Measurements from ENCODE around the gene OR2Y1. TPM values are rescaled to one million over a fixed set of nuclear protein-coding genes. Genes with fewer than 3 reads are reported as not detected.

OR2Y1 gene
- total and polyA plus RNA-seq, 8 donors = not detected

DNA sequence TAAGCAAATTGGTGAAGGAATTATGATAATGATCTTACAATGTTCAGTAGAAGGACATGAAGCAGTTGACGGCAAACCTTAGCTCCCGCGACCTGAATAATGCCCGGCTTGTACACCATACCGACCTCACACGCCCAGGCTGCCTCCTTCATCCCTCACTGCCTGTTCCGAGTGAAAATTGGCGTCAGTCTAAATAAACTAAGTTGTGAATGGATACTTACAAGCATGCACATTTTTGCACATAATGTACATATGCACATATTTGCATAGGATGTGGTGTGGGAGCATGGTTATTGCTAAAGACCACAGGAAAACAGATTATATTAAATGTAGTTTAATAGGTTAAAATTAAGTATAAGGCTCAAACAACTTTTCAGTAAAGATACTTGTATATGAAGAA lies 14.9 kb downstream of the OR2Y1 start:
- Histone ChIP-seq H3K9me3 (no peaks in the 10 kb centered on the region), H3K36me3 (no peaks in the 10 kb centered on the region), H3K27me3 (no peaks in the 10 kb centered on the region), H3K4me3 (no peak overlapping the region), H3K4me1 (no peaks in the 10 kb centered on the region), H3K27ac (no peak overlapping the region)
- no peak for TF ChIP-seq EP300 (IDR thresholded peaks at IDR 0.05)
- no peak for TF ChIP-seq POLR2A (IDR thresholded peaks at IDR 0.05)
- TF ChIP-seq, protein P1, sequence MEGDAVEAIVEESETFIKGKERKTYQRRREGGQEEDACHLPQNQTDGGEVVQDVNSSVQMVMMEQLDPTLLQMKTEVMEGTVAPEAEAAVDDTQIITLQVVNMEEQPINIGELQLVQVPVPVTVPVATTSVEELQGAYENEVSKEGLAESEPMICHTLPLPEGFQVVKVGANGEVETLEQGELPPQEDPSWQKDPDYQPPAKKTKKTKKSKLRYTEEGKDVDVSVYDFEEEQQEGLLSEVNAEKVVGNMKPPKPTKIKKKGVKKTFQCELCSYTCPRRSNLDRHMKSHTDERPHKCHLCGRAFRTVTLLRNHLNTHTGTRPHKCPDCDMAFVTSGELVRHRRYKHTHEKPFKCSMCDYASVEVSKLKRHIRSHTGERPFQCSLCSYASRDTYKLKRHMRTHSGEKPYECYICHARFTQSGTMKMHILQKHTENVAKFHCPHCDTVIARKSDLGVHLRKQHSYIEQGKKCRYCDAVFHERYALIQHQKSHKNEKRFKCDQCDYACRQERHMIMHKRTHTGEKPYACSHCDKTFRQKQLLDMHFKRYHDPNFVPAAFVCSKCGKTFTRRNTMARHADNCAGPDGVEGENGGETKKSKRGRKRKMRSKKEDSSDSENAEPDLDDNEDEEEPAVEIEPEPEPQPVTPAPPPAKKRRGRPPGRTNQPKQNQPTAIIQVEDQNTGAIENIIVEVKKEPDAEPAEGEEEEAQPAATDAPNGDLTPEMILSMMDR (IDR thresholded peaks at IDR 0.05) = no peak
- no peak for TF ChIP-seq POLR2AphosphoS5 (IDR thresholded peaks at IDR 0.05)
- intact Hi-C loops (cut with DNase I; ENCODE audit: low total_unique reads) = no loop called here
- no peak for DNase-seq
- WGBS, 5 donors = 81 to 87% (median 86%) methylated on average over 8 of the region's 8 CpGs

DNA sequence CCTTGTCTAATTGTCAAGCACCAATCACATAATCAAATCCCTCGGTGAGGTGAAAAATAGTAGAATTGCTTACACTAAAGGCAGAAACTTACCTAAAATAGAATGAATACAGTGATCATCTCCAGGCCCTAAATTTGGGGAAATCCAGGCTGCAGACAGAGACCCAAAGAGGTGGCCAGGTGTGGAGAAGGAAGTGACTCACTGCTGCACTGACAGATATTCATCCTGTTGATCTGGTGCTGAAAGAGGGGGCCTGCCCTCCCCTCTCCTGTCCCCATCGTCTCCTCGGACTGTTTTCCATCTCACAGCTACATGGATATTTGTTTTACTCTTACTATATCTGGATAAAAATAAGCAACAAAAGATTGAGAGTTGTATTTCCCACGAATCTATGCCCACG lies 15.9 kb downstream of the OR2Y1 start:
- WGBS, 5 donors = 54 to 68% (median 62%) methylated on average over 5 of the region's 5 CpGs
- no peaks in the 10 kb centered on the region for H3K27me3 ChIP-seq

DNA sequence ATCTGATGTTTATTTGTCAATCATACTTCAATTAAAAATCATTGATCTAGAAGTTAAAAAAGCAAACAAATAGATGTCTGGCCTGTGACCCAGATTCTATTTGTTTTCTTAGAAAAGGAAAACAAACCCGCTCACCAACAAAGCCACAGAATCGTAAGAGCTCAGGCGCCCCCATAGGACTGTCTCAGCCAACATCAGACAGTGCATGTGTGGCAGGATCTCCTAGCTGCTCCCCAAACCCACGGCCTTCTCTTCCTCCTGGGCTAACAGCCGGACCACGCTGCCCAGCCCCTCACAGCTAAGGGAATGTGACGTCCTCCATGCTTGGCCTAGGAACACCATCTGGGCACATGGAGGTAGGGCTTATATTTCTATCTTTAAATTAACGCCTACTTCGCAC lies 19.4 kb downstream of the OR2Y1 start:
- H3K4me1 ChIP-seq = no peaks in the 10 kb centered on the region
- H3K9me3 ChIP-seq = no peaks in the 10 kb centered on the region
- 70 to 80% (median 73%) methylated on average over 9 of the region's 9 CpGs for WGBS, 5 donors
- no peaks in the 10 kb centered on the region for H3K27me3 ChIP-seq
- no peak overlapping the region for H3K4me3 ChIP-seq
- no peaks in the 10 kb centered on the region for H3K36me3 ChIP-seq
- no peak overlapping the region for H3K27ac ChIP-seq
- TF ChIP-seq POLR2AphosphoS5 (IDR thresholded peaks at IDR 0.05) = no peak
- no peak for TF ChIP-seq EP300 (IDR thresholded peaks at IDR 0.05)
- TF ChIP-seq, protein P1 (IDR thresholded peaks at IDR 0.05) = no peak
- intact Hi-C loops (cut with DNase I; ENCODE audit: low total_unique reads) = no loop called here
- peak in 1 of 2 donors; percentile 9 for DNase-seq

More for the DNA sequence above, 15.9 kb downstream of the OR2Y1 start:
- Histone ChIP-seq H3K4me3 (no peak overlapping the region), H3K27ac (no peak overlapping the region), H3K4me1 (no peaks in the 10 kb centered on the region), H3K36me3 (no peaks in the 10 kb centered on the region), H3K9me3 (no peaks in the 10 kb centered on the region)
- no peak for DNase-seq
- intact Hi-C loops (cut with DNase I; ENCODE audit: low total_unique reads) = no loop called here
- TF ChIP-seq POLR2A (IDR thresholded peaks at IDR 0.05) = no peak
- no peak for TF ChIP-seq EP300 (IDR thresholded peaks at IDR 0.05)
- no peak for TF ChIP-seq POLR2AphosphoS5 (IDR thresholded peaks at IDR 0.05)
- TF ChIP-seq, protein P1 (IDR thresholded peaks at IDR 0.05) = no peak

DNA sequence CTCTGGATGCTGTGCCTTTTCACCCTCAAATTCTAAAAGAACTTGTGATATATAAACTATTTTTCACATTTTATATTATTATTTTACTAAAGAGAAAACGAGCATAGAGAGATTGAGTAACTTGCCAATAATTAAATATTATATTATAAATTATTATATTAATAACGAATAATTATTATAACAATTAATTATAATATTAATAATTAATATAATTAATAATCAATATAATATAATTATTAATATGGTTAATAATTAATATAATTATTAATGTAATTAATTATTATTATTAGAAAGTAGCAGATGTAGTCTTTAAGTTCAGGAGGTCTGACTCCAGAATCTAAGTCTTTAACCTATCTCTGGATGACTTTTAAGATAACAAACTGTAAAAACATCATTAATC lies 20.1 kb downstream of the OR2Y1 start:
- DNase-seq = no peak
- no peak for TF ChIP-seq POLR2AphosphoS5 (IDR thresholded peaks at IDR 0.05)
- TF ChIP-seq EP300 (IDR thresholded peaks at IDR 0.05) = no peak
- TF ChIP-seq POLR2A (IDR thresholded peaks at IDR 0.05) = no peak
- TF ChIP-seq, protein P1 (IDR thresholded peaks at IDR 0.05) = no peak
- Histone ChIP-seq H3K36me3 (no peaks in the 10 kb centered on the region), H3K27me3 (no peaks in the 10 kb centered on the region), H3K27ac (no peak overlapping the region), H3K4me3 (no peak overlapping the region), H3K9me3 (no peaks in the 10 kb centered on the region), H3K4me1 (no peaks in the 10 kb centered on the region)
- intact Hi-C loops (cut with DNase I; ENCODE audit: low total_unique reads) = no loop called here
- 72 to 83% (median 76%) methylated on average over 2 of the region's 2 CpGs for WGBS, 5 donors

Data from stomach (tissue), 9 donors.